Stimulated activated naive CD8-positive, alpha-beta T cell treated with anti-CD3 and anti-CD28 coated beads, Interleukin-15, Interleukin-2, amounts not matched to agents 100 U/mL and 50 U/mL, for 24 hours (primary cell): ENCODE results near the gene SPAG4.

Source experiments
- ATAC-seq: fragments of 150-1000 bp; cut with Tn5 transposase; one replicate; pipeline ENCODE4 v1.10.0; 2021
- DNase-seq: peaks from one replicate; pipeline ENCODE4 v3.0.0; 2021

The SPAG4 gene

DNA sequence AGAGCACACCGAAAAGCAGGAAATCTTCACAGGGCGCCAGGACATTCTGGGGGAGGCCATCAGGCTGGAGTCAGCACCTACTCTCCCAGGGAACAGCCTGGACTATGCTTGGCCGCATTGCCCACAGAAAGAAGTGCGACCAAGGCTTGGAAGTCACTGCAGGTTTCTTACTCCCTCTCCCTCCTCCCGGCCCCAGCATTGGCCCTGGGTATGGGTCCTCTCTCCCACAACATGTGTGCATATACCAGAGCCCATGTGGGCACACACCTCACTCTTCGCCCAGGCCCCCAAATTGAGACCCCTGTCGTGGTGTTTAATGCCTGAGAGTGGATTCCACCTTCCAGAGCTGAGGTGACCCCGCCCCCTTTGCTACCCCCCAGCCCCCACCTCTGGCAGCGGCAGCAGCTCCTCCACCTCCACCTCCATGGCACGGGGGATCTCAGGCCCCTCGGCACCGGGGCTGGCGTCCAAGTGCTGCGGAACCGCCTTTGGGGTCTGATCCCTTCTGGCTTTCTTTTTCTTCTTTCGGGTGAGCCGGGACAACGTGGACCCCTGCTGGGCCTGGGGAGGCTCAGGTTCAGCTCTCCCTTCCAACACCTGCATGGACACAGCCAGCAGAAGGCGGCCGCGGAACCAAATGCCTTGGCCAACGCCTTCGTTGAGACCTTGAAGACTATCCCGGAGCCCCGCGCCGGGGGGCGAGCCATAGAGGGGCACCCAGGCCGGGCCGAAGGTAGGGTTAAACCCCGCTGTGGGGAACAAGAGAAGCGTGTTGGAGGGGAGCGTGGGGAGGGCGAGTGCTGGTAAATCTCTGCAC, 15.2 kb upstream of the SPAG4 start:
- DNase-seq: peak; percentile 12
- no peak for ATAC-seq

DNA sequence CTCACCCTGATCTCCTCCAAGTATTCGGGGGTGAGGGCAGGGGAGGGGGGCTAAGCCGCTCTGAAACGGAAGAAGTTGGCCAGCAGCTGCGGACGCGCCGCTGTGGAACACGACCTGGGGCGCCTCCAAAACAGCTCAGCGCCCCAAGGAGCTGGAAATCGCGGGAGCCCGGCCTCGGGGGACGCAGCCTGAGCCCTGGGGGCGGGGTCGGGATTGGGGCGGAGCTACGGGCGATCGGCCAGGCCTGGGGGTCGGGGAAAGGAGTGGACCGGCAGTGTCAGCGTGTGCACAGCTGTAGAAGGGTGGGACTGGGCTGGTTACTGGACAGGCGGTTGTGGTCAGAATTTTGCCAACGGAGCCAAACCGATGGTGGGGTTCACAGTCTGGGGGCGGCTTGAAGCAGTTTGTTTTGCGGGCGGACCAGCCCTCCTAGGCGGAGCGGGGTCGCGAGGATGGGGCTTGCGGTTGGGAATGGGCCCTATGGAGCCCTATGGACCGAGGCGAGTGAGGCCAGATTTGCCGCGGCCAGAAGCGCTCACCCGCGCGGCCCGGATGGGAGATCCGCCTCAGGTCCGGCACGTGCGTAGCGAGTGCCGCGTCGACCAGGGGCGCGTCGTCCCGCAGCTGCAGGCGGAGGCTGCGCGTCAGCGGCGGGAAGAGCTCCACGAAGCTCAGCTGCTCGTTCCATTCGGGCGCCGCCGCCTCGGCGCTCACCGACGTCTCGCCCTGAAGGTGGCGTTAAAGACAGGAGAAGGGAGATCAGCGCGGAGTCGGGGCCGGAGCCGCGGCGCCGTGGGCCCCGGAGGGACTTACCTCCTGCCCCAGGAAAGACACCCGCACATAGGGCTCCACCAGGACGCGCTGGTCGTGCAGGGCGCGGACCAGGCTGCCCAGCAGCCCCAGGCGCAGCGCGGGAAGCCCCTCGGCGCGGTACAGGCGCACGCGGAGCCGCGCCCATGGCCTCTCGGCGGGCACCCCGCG, 14.3 kb upstream of the SPAG4 start:
- ATAC-seq (peak; percentile 83), DNase-seq (peak; percentile 80)

DNA sequence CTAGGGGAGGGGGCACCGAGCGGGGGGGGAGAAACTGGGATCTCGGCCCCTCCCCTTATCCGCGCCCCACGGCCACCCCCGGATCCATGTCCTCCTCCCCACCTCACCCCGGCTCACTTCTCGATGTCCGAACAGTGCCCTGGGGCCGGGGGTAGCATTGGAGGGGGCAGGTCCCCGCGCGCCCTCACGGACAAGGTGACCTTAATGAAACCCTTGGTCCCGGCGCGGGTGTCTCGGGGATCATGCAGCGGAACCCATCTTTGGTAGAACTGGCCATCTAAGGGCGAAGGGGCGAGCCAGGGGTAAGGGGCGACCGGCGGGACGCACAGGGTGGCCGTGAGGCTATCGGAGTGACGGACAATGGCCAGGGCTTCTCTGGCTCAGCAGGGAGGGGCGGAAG, 13.6 kb upstream of the SPAG4 start:
- ATAC-seq: no peak

DNA sequence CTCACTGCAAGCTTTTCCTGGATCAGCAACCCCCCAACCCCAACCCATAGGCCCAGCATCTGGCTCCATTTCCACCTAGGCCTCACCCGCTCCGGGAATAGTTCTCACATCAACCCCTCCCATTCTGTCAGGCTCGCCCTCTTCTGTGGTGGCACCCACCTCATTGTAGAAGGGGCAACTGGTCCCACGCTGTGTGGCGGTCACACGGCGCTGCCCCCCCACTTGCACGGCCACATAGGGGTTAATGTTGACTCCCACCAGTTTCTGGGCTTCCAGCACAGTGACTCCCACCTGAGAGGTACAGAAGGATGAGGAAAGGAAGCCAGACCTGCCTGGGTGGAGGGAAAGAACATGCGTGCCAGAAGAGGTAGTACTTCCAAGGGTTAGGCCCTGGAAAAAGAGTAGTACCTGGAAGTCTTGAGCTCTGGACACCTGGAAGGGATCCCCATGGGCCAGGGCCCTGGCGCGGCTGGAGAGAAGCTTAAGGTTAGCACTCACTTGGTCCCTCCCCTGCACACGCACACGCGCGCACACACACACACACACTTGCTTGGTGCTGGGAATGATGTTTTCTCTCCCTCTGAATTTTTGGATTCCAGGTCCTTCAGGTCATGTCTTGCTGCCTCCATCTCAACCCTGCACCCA, 12.7 kb upstream of the SPAG4 start:
- ATAC-seq (no peak), DNase-seq (no peak)

More for the DNA sequence above, 13.6 kb upstream of the SPAG4 start:
- DNase-seq: no peak

GRCh38 chr20:35603695-35604448, 11.8 kb upstream of the SPAG4 start:
- DNase-seq (no peak), ATAC-seq (no peak)

DNA sequence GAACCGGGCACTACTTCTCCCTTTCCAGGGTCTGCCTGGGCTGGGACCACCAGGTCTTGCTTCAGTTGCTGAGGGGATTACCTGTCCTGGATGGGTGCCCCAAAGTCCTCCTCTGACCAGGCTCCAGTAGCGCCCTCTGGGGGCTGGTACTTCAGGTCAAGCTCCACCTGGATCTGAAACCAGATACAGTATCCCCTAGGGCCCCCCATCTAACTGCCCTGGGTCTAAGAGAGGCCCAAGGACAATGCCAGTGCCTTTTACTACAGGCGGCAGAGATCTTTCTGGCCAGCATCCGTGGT, 11.2 kb upstream of the SPAG4 start:
- DNase-seq (peak; percentile 47), ATAC-seq (no peak)

GRCh38 chr20:35606127-35606526, 9.5 kb upstream of the SPAG4 start:
- ATAC-seq: no peak

DNA sequence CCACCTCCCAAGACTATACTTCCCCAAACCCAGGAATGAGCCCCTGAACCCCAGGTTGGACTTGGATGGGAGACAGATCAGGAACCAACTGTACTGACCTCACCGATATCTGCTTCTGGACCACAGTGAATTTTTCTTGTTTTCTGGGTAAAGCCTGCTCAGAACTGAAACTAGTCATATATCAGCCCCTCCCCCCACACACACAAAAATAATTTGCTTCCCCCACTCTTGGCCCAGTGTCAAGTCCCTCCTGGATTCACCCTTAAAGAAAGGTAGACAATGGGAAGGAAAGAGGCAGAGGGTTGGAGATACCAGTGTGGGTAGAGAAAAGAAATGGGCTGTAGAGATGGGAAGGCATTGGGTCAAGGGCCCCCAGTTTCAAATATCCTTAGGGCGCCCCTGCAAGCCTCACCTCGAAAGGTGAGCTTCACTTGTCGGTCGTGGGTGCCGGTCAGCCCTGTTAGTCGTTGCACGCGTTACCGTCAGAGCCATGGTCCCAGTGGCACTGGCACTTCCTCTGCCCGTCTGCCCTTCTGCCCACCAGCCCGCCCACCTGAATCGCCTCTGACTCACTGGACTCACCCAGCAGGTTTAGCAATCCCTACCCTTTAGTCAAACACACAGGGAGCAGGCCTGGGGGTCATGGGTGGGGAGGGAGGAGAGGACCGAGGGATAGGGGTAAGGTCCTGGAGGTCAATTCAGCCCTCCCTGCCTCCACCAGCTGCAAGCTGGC, 8.5 kb upstream of the SPAG4 start:
- no peak for ATAC-seq

More at GRCh38 chr20:35606127-35606526, 9.5 kb upstream of the SPAG4 start:
- no peak for DNase-seq

DNA sequence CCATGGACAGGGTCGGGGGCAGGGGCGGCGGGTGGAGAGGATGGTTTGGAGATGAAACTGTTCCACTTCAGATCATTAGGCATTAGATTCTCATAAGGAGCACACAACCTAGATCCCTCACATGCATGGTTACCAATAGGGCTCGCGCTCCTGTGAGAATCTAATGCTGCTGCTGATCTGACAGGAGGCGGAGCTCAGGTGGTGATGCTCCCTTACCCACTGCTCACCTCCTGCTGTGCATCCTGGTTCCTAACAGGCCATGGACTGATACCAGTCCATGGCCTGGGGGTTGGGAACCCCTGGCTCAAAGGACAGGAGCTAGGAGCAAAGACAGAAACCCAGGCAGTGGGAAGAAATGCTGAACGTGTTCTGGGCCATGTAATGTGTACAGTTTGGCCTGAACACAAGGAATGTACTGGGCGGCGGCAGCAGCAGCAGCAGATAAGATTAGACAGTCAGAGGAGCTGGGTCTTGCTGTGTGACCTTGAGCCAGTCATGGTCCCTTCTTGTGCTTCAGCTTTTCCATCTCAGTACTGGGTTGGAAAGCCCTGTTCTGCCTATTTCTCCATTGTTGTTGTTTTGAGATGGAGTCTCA, 4.7 kb upstream of the SPAG4 start:
- ATAC-seq: no peak
- DNase-seq: no peak

More for the DNA sequence above, 8.5 kb upstream of the SPAG4 start:
- no peak for DNase-seq

DNA sequence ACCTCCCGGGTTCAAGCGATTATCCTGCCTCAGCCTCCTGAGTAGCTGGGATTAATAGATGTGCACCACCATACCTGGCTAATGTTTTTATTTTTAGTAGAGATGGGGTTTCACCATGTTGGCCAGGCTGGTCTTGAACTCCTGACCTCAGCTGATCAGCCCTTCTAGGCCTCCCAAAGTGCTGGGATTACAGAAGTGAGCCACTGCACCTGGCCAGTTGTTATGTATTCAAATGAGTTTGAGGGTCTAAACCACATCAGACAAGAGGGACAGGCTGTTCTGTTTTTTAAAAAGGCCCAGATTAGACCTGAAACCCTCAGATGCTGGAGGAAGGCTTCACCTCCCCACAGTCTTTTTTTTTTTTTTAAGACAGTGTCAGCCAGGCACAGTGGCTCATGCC, 4.1 kb upstream of the SPAG4 start:
- ATAC-seq (no peak), DNase-seq (no peak)

DNA sequence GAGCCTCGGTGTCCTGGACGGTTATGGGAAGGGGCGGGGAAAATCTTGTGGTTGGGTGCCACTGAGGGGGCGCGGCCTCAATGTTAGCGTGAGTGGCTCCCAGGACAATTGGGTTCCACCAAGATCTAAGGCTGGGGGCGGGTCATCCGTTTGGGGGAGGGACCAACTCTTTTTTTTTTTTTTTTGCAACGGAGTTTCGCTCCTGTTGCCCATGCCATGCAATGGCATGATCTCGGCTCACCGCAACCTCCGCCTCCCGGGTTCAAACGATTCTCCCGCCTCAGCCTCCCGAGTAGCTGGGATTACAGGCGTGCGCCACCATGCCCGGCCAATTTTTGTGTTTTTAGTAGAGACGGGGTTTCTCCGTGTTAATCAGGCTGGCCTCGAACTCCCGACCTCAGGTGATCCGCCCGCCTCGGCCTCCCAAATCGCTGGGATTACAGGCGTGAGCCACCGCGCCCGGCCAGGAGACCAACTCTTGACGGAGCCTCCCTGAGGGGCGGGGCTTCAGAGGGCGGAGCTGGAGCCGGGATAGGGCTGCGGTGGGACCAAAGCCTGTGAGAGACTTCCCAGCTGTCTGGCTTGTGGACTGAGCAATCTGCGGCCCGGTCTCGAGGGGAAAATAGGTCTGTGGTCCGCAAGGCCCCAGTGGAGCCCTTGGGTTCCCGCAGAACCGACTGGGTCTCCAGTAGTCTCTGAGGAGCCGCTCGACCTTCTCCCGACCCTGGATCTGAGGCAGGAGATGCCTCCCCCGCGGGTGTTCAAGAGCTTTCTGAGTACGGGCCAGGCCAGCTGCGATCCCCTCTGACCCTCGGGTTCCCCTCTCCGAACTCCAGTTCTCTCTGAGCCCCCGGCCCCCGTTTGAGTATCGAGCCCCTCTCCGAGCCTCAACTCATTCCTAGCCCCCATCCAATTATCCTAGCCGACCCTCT, 1.1 kb downstream of the SPAG4 start:
- ATAC-seq (no peak), DNase-seq (peak; percentile 77)

GRCh38 chr20:35617397-35618262, 2.0 kb downstream of the SPAG4 start:
- peak; percentile 7 for ATAC-seq
- DNase-seq: peak; percentile 68

GRCh38 chr20:35618263-35619131, 2.9 kb downstream of the SPAG4 start:
- DNase-seq: peak; percentile 22
- no peak for ATAC-seq

- DNase-seq (peak; percentile 86), ATAC-seq (peak; percentile 48)
These were observed 3.8 kb downstream of the SPAG4 start for GRCh38 chr20:35619196-35620095.

DNA sequence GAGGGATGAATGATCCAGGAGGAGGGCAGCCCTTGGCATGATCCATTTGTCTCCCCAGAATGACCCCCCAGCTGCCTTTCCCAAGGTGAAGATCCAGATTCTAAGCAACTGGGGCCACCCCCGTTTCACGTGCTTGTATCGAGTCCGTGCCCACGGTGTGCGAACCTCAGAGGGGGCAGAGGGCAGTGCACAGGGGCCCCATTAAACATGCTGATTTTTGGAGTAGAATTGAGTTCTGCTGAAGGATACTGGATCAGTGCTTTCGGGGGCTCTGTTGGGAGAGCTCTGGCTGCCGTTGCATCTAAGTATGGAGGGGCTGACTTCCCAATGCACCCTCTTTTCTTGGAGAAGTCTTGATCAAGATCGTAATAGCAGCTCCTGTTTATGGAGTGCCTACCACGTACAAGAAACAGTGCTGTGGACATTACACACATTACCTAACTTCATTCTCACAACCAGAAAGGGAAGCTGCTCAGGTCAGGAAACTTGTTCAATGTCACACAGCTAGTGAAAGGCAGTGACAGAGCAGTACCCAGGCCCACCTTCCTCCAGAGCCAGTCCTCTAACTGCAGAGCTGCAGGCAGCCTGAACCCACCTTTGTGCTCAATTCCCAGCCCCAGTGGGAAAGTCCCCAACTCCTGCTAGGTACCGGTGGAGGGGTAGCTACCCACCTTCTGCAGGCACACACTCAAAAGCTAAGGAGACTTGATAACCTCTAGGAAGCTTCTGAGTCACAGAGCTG, 5.4 kb downstream of the SPAG4 start:
- ATAC-seq (no peak), DNase-seq (no peak)

DNA sequence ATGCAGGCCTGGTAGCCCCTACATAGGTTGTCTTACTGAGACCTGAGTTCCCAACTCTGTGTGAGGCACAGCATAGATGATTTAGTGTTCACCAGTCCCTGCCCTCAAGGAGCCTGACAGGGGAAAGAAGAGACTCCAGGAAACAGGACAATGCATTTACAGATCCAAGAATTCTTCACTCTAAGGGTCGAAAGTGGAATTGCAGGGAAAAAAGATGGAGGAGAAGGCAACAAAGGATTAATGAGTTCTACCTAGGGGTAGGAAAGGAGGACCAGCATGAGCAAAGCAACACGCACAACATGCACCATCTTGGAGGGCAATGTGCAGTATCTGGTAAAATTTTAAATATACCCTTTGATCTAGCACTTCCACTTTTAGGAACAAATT, 5.9 kb downstream of the SPAG4 start:
- no peak for ATAC-seq
- DNase-seq: no peak
